SU-DHL-6 (cell line): ENCODE results near the gene SULT2B1.

Experiments used
- H2AFZ ChIP-seq: fragments of 200-600 bp; sonication (generic); 2 replicates; pipeline ENCODE4 v1.6.1; 2014; ENCODE audit warnings: low read depth, mild to moderate bottlenecking, moderate library complexity, mixed read lengths, antibody characterized with exemption, low read length; ENCODE audit not compliant: severe bottlenecking
- H3F3A ChIP-seq: fragments of 200-600 bp; shearing (Covaris generic); 2 replicates; pipeline ENCODE4 v1.6.0; 2016; ENCODE audit warnings: antibody characterized with exemption, mild to moderate bottlenecking; ENCODE audit not compliant: insufficient read depth
- H3K27ac ChIP-seq: fragments of 200-600 bp; sonication (generic); 2 replicates; pipeline ENCODE4 v1.5.1; 2016; ENCODE audit warnings: low read depth, mild to moderate bottlenecking, low read length, moderate library complexity, mixed read lengths
- H3K27me3 ChIP-seq: fragments of 200-600 bp; sonication (generic), shearing (Covaris generic); 2 replicates; pipeline ENCODE4 v1.6.0; 2014; ENCODE audit warnings: mild to moderate bottlenecking, low read length
- H3K36me3 ChIP-seq: fragments of 200-600 bp; sonication (generic); 2 replicates; pipeline ENCODE4 v1.6.1; 2014; ENCODE audit warnings: mild to moderate bottlenecking, low read length, mixed read lengths
- H3K4me2 ChIP-seq: fragments of 300-600, 200-600 bp; shearing (Covaris generic), sonication (generic); 2 replicates; pipeline ENCODE4 v1.6.0; 2014; ENCODE audit warnings: low read length, low read depth, mild to moderate bottlenecking; ENCODE audit not compliant: poor library complexity, severe bottlenecking
- H3K4me3 ChIP-seq: fragments of 200-600 bp; sonication (generic); 2 replicates; pipeline ENCODE4 v1.5.1; 2014; ENCODE audit warnings: antibody characterized with exemption, low read length, mild to moderate bottlenecking, mixed read lengths; ENCODE audit not compliant: insufficient read depth, poor library complexity, severe bottlenecking
- H3K79me2 ChIP-seq: fragments of 200-600 bp; sonication (generic); 2 replicates; pipeline ENCODE4 v1.6.1; 2014; ENCODE audit warnings: mild to moderate bottlenecking, low read length, moderate library complexity; ENCODE audit not compliant: insufficient read depth
- H3K9ac ChIP-seq: fragments of 200-600 bp; sonication (generic); 2 replicates; pipeline ENCODE4 v1.7.0; 2014; ENCODE audit warnings: mild to moderate bottlenecking, low read length
- H3K9me2 ChIP-seq: fragments of 200-600 bp; sonication (generic); replicated peaks from 2 replicates; pipeline ENCODE4 v1.6.1; 2014; ENCODE audit warnings: low read length; ENCODE audit not compliant: insufficient read depth
- H3K9me3 ChIP-seq: fragments of 200-600 bp; sonication (generic); 2 replicates; pipeline ENCODE4 v1.6.1; 2014; ENCODE audit warnings: low read length, mixed read lengths; ENCODE audit not compliant: insufficient read depth
- H4K20me1 ChIP-seq: fragments of 200-600 bp; sonication (generic); 2 replicates; pipeline ENCODE4 v1.6.1; 2014; ENCODE audit warnings: low read depth, mild to moderate bottlenecking, antibody characterized with exemption, low read length, moderate library complexity, mixed read lengths
- EZH2phosphoT487 ChIP-seq: fragments of 200-600 bp; sonication (generic), shearing (Covaris generic); conservative IDR thresholded peaks from 2 replicates; pipeline ENCODE4 v1.6.1; 2018; ENCODE audit warnings: mild to moderate bottlenecking, antibody characterized with exemption, low read length, moderate library complexity, mixed read lengths
- TF ChIP-seq, protein P1 (sequence below): fragments of 200-600 bp; sonication (generic); IDR thresholded peaks from one replicate; pipeline ENCODE4 v1.5.1; 2017; ENCODE audit warnings: antibody characterized with exemption, mild to moderate bottlenecking, low read length, moderate library complexity; ENCODE audit not compliant: insufficient read depth, poor library complexity, severe bottlenecking

Gene SULT2B1

DNA sequence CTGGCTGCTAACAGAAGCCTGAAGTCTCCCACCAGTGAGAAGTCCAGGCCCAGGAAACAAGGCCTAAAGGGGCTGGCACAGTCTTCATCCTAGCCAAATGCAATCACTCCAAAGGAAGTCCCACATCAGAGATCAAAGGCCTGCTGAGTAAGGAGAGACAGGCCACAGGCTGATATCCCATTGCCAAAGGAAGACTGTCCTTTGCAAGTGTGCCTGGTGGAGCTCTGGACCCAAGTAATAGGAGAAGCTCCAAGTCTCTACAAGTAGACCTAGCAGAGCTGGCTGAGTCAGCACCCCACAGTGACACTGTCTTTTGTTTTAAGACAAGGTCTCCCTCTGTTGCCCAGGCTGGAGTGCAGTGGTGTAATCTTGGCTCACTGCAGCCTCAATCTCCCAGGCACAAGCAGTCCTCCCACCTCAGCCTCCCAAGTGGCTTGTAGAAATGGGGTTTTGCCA lies 80.7 kb downstream of the SULT2B1 start:
- H3F3A ChIP-seq = peaks cover 21% of the 10 kb centered on the region
- H3K27me3 ChIP-seq = no peaks in the 10 kb centered on the region
- H3K9ac ChIP-seq = peak overlapping the region; percentile 93; the same call in 1 of the 2 replicates
- no peak overlapping the region for H3K4me2 ChIP-seq
- no peaks in the 10 kb centered on the region for H3K36me3 ChIP-seq
- TF ChIP-seq, protein P1, sequence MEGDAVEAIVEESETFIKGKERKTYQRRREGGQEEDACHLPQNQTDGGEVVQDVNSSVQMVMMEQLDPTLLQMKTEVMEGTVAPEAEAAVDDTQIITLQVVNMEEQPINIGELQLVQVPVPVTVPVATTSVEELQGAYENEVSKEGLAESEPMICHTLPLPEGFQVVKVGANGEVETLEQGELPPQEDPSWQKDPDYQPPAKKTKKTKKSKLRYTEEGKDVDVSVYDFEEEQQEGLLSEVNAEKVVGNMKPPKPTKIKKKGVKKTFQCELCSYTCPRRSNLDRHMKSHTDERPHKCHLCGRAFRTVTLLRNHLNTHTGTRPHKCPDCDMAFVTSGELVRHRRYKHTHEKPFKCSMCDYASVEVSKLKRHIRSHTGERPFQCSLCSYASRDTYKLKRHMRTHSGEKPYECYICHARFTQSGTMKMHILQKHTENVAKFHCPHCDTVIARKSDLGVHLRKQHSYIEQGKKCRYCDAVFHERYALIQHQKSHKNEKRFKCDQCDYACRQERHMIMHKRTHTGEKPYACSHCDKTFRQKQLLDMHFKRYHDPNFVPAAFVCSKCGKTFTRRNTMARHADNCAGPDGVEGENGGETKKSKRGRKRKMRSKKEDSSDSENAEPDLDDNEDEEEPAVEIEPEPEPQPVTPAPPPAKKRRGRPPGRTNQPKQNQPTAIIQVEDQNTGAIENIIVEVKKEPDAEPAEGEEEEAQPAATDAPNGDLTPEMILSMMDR = no peak
- TF ChIP-seq EZH2phosphoT487 = no peak
- H3K4me3 ChIP-seq = no peak overlapping the region
- H4K20me1 ChIP-seq = no peaks in the 10 kb centered on the region
- H3K9me2 ChIP-seq = no peaks in the 10 kb centered on the region
- no peaks in the 10 kb centered on the region for H3K9me3 ChIP-seq
- peak overlapping the region; percentile 7; the same call in 1 of the 2 replicates for H3K27ac ChIP-seq
- no peaks in the 10 kb centered on the region for H3K79me2 ChIP-seq
- H2AFZ ChIP-seq = no peak overlapping the region

DNA sequence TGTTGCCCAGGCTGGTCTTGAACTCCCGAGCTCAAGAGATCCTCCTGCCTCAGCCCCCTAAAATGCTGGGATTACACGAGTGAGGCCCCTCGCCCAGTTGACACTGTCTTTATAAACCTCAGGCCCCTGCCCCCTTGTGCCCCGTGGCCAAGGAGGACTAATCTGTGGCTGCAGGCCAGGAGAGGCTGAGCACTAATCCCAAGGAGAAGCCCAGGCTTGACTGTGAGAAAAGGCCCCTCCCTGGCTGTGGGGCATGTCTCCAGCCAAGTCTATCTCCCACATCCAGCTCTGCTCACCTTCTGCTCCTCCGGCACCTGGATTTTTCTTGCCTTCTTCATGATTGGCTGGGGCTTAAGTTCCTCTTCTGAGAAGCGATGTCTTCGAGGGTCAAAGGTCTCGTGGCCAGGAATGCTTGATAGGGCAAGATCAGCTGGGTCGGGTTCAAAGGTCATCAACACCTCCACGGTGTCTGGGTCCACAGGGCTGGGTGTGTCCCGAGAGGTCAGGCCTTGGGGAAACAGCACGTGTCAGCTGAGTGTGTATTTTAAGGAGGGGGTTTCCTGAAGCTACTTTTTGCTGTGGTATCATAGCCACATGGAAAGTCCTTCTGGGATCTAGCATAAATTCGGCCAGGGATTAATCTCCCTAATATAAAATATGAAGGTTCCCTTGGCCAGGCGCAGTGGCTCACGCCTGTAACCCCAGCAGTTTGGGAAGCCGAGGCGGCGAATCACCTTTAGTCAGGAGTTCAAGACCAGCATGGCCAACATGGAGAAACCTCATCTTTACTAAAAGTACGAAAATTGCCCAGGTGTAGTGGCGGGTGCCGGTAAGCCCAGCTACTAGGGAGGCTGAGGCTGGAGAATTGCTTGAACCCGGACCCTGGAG lies 81.4 kb downstream of the SULT2B1 start:
- Histone ChIP-seq H3K27me3 (no peaks in the 10 kb centered on the region), H3K9me2 (no peaks in the 10 kb centered on the region), H3F3A (peaks cover 21% of the 10 kb centered on the region), H3K4me2 (peak overlapping the region; percentile 89), H3K79me2 (no peaks in the 10 kb centered on the region), H3K9ac (peak overlapping the region; percentile 93), H4K20me1 (no peaks in the 10 kb centered on the region), H3K27ac (peak overlapping the region; percentile 67), H3K36me3 (no peaks in the 10 kb centered on the region), H3K4me3 (peak overlapping the region; percentile 52), H2AFZ (peak overlapping the region; percentile 44), H3K9me3 (no peaks in the 10 kb centered on the region)
- TF ChIP-seq EZH2phosphoT487 = no peak
- TF ChIP-seq, protein P1 = no peak

DNA sequence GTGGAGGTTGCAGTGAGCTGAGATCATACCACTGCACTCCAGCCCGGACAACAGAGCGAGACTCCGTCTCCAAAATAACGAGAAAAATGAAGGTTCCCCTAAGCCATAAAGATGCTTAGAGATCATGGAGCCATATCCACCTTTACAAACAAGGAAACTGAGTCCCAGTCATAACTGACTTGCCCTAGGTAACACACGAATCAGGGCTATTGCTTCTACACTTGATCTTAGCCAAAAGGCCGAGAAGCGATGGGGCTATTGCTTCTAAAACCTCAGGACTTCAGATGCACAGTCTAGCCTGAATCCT lies 82.0 kb downstream of the SULT2B1 start:
- no peaks in the 10 kb centered on the region for H3K9me2 ChIP-seq
- H4K20me1 ChIP-seq = no peaks in the 10 kb centered on the region
- TF ChIP-seq, protein P1 = no peak
- no peak for TF ChIP-seq EZH2phosphoT487
- no peaks in the 10 kb centered on the region for H3K36me3 ChIP-seq
- peak overlapping the region; percentile 52 for H3K4me3 ChIP-seq
- H3K9ac ChIP-seq = peak overlapping the region; percentile 93
- peak overlapping the region; percentile 89 for H3K4me2 ChIP-seq
- peak overlapping the region; percentile 67 for H3K27ac ChIP-seq
- H3K79me2 ChIP-seq = no peaks in the 10 kb centered on the region
- H3K9me3 ChIP-seq = no peaks in the 10 kb centered on the region
- peaks cover 21% of the 10 kb centered on the region for H3F3A ChIP-seq
- H2AFZ ChIP-seq = peak overlapping the region; percentile 44
- no peaks in the 10 kb centered on the region for H3K27me3 ChIP-seq
